ENCODE results near the gene SLC25A19. TPM values are rescaled to one million over a fixed set of nuclear protein-coding genes. Genes with fewer than 3 reads are reported as not detected.
"Not testable (repeated sequence)": the region's sequence is repeated elsewhere in the genome, so short reads cannot be mapped to it uniquely, and the experiment has no call there.

Gene SLC25A19
- total RNA-seq, 1 donor from 2014 or later: 6.9 TPM

DNA sequence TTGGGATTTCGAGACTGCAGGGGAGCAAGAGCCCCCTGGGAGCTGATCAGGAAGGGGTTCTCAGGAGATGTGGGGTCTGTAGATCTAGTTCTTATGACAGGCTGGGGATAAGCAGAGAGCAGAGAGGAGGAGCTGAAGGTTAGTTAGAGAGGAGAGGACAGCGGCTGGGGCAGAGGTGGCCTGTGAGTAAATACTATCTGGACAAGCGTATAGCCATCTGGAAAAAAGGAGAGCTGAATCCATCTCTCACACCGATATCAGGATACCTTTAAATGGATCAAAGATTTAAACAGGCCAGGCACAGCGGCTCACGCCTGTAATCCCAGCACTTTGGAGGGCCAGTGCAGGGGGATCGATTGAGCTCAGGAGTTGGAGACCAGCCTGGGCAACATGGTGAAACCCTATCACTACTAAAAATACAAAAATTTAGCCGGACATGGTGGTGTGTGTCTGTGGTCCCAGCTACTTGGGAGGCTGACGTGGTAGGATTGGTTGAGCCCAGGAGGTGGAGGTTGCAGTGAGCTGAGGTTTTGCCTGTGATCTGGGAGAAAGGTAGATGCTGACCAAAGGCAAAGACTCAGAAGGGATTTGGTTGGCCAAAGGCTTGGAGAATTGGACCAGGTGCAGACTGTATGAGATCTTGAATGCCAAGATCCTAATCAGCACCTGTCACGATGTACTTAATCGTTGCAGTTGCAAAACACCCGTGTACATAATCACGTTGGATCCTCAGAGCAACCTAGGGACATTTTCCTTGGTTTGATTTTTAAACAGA, 18.9 kb upstream of the SLC25A19 start:
- DNase-seq (ENCODE audit: low spot score in 2 of 2) (no peak), FAIRE-seq (no peak)

DNA sequence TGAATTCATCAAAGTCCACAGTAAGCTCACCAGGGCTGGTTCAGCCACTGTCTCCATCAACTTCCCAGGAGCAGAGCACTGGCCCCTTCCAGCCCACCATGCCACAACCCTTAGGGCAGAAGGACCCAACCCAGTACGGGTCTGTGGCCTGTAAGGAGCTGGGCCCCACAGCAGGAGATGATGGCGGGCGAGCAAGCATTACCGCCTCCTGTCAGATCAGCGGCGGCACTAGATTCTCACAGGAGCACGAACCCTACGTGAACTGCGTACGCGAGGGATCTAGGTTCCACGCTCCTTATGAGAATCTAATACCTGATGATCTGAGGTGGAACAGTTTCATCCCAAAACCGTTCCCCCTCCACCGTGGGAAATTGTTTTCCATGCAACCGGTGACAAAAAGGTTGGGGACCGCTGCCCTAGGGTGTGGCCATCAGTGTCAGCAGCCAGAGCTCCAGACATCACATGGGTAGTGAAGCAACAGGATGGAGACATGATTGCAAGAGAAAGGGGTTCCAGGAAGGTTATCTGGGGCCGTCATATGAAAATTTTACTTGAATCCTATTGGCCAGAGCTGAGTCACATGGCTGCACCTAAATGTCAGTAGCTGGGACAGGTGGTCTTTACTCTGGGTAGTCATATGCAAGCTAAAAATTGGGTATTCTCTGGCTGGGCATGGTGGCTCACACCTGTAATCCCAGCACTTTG, 12.4 kb upstream of the SLC25A19 start:
- FAIRE-seq: no peak

DNA sequence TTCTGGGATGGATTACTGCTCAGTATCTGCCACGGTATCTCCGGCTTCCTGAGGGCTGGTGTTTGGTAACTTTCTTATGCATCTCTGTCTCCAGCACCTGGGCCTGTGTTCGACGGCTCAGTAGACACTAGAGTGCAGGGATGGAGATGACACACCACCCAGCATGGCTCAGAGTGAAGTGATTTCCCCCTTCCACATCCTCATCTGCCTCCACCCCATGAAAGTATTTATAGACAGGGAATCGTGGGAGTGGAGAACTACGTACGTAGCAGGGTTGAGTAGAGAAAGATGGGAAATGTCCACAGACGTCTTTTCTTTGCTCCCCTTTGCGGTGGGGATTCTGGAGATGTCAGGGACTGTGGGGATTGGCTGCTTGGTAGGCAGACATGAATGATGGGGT, 11.8 kb upstream of the SLC25A19 start:
- DNase-seq (ENCODE audit: low spot score in 2 of 2) (no peak), FAIRE-seq (no peak)

More for the DNA sequence above, 12.4 kb upstream of the SLC25A19 start:
- no peak for DNase-seq (ENCODE audit: low spot score in 2 of 2)

DNA sequence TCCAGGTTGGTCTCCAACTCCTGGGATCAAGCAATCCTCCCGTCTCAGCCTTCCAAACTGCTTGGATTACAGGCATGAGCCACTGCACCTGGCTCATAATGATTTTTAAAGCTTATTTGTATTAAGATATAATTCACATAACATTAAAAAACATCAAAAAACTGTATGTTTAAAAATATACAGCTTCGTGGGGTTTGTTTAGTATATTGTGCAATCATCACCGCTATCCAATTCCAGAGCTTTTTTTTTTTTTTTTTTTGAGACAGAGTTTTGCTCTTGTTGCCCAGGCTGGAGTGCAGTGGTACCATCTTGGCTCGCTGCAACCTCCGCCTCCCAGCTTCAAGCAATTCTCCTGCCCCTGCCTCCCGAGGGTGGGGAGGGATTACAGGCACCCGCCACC, 11.0 kb upstream of the SLC25A19 start:
- no peak for DNase-seq (ENCODE audit: low spot score in 2 of 2)

DNA sequence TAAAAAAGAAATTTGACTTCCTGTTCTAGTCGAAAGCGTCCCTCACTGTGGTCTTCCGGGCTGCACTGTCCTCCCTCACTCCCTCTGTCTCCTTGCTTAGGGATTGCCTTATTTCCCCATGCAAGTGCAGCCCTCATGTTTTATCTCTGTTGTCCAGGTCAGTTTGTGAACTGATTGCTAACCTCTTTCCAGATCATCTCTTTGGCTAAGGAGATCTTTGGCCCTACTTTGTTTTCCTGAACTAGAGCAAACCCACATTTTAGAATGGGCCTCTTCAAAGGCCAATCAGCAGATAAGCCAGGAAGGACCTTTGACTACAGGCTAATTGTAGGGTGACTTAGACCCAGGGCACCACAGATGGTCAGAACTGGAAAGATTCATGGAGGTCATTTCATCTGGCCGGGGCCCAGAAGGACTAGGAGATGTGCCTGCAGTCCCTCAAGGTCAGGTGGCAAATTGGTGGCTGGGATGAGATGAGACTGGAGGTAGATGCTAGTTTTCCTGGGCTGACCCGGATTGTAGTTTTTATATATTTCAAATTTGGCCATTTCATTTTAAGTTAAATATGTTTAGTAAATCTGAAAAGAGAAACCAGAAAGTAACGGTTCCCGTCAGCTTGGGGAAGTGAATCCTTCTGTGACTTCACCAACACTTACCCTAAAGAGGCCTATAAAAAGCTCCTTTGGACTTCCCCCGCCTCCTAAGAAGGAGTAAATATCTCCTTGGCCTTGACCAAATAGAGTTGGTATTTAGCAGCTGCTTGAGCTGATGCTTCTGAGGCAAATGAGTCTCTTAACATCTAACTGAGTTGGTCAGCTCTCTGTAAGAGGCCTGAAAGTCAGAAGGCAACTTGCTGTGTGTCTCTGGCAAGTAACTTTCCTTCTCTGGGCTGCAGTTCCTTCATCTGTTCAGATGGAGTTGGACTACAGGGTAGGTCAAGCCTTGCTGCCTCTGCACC, 6.2 kb upstream of the SLC25A19 start:
- DNase-seq (ENCODE audit: low spot score in 2 of 2) (no peak), FAIRE-seq (no peak)

More for the DNA sequence above, 11.0 kb upstream of the SLC25A19 start:
- FAIRE-seq: no peak

DNA sequence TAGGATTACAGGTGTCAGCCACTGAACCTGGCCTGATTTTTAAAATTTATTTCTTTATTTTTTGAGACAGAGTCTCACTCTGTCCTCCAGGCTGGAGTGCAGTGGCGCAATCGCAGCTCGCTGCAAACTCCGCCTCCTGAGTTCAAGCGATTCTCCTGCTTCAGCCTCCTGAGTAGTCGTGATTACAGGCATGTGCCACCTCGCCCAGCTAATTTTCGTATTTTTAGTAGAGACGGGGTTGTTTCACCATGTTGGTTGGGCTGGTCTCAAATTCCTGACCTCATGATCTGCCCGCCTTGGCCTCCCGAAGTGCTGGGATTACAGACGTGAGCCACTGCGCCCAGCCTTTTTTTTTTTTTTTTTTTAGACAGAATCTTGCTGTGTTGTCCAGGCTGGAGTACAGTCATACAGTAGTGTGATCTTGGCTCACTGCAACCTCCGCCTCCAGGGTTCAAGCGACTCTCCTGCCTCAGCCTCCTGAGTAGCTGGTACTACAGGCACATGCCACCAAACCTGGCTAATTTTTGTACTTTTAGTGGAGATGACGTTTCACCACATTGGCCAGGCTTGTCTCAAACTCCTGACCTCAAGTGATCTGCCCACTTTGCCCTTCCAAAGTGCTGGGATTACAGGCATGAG, 3.7 kb upstream of the SLC25A19 start:
- not testable (repeated sequence) for DNase-seq (ENCODE audit: low spot score in 2 of 2); FAIRE-seq

DNA sequence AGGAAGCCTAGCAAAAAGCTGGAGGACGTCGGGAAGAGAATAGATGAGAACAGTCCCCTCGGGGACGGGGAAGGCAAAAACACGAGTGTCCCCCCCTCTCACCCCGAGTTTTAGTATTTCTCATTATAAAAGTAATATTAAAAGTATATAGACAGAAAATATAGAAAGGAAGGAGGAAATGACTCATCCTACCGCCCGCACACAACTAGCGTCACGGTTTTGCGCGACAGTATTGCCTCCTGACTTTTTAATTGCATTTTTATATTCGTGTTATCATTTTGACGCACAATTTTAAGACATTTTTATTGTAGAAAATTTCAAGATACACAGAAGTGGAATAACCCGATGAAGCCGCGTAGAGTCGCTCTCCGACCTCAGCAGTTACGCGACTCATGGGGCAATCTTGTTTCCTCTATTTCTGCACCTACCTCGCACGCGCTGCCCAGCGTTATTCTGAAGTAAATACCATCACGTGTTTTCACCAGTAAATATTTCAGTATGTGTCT, 652 bp upstream of the SLC25A19 start:
- DNase-seq (ENCODE audit: low spot score in 2 of 2): no peak
- FAIRE-seq: no peak

GRCh38 chr17:75288770-75289114, 491 bp downstream of the SLC25A19 start:
- DNase-seq (ENCODE audit: low spot score in 2 of 2) (no peak), FAIRE-seq (no peak)

DNA sequence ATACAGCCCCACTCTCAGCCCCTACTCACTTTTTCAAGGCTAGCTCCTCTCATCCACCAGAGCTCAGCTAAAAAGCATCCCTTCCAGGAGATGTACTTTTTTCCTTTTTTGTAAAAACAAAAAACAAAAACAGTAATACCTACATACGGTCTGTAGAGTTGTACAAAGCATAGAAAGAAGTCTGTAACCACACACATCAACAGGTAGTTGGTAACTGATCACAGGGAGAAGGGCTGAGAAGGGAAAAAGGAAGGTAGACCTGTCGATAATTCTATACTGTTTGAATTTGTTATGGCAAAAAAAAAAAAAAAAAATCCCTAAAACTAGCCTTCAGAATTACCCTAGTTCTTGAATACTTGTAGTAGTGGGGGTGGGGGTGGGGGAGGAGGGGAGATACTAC, 874 bp downstream of the SLC25A19 start:
- no peak for FAIRE-seq
- no peak for DNase-seq (ENCODE audit: low spot score in 2 of 2)

- FAIRE-seq (no peak), DNase-seq (ENCODE audit: low spot score in 2 of 2) (no peak)
These were observed 2.0 kb downstream of the SLC25A19 start for GRCh38 chr17:75287221-75287620.

GRCh38 chr17:75285123-75285522, 4.1 kb downstream of the SLC25A19 start:
- FAIRE-seq (no peak), DNase-seq (ENCODE audit: low spot score in 2 of 2) (no peak)

DNA sequence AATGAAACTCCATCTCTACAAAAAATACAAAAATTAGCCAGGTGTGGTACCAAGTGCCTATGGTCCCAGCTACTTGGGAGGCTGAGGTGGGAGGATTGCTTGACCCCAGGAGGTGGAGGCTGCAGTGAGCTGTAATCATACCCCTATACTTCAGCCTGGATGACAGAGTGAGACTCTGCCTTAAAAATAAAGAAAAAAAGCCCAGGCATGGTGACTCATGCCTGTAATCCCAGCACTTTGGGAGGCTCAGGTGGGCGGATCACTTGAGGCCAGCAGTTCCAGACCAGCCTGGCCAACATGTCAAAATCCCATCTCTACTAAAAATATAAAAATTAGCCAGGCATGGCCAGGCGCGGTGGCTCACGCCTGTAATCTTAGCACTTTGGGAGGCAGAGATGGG, 9.0 kb downstream of the SLC25A19 start:
- DNase-seq (ENCODE audit: low spot score in 2 of 2); FAIRE-seq: not testable (repeated sequence)

GRCh38 chr17:75277664-75278071, 11.6 kb downstream of the SLC25A19 start:
- no peak for FAIRE-seq
- no peak for DNase-seq (ENCODE audit: low spot score in 2 of 2)

- no peak for DNase-seq (ENCODE audit: low spot score in 2 of 2)
- no peak for FAIRE-seq
These were observed 15.1 kb downstream of the SLC25A19 start for GRCh38 chr17:75273977-75274708.

- FAIRE-seq (no peak), DNase-seq (ENCODE audit: low spot score in 2 of 2) (no peak)
These were observed 16.4 kb downstream of the SLC25A19 start for GRCh38 chr17:75272848-75273184.

DNA sequence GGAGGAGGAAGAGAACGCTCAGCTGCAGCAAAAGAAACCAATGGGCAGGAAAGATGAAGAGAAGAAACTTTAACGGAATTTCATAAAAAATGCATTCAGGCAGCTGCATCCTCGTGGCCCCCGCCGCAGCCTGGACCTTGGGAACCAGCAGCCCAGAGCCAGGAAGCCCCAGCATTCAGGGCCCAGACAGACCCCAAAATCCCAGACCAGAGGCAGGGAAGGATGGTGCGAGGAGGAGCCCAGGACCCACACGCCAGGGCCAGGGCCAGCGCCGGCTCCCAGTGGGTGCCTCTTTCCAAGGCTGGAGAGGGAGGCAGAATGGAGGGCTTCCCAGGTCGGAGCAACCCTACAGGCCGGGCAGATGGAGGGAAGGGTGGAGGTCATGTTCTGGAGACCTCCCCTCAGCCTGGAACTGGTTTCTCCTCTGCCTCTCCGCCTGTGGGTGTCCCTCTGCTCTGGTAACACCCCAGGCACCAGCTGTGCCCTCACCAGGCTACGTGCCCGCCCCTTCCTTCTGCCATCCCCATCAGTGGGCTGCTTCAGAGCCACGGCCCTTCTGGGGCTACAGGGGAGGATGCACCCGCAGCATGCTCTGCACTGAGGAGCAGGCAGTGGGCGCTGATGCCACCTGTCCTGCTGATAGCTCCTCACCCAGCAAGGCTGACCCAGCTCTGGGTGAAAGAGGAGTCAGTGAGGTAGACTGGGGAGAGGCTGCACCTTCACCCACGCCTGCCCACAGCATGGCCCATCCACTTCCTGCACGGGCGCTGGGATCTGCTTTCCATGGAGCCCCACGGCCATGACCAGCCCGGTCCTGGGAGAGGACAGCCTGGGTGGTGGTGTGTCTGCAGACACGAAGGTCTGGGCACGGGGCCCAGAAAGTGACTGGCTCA, 17.0 kb downstream of the SLC25A19 start:
- no peak for DNase-seq (ENCODE audit: low spot score in 2 of 2)
- no peak for FAIRE-seq

DNA sequence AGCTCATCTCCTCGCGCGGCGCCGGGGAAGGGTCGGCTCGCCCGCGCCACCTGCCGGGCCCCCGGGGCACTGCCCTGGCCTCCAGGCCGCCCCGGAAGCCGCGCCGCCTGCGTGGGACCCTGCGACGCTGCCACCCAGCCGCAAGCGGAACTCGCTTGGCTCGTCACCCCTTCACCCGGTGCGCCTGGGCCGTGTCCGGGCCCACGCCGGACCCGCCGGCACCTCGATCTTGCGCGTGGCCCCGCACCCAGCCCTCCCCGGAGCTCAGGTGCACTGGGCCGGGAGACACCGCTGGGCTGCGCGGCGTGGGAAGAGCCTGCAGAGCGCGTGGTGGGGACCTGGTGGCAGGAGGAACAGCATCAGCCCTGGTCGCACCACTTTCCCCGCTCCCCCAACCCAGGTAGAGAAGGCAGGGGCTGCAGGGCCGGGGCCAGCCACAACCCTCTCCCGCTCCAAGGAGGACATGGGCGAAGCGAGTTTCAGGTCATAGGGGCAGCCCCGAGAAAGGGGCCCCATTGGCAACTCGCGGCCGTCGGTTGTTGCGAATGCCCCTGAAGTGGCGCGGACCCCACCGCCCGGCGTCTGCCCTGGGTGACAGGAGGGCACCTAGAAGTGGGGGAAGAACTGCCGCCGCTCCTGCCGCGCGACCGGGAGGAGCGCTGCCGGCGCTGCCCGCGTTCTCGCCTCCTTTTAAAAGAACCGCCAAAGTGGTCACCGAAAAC, 17.8 kb downstream of the SLC25A19 start:
- peak; percentile 97 for DNase-seq (ENCODE audit: low spot score in 2 of 2)
- FAIRE-seq: no peak

GRCh38 chr17:75270966-75271232, 18.3 kb downstream of the SLC25A19 start, which contains the start of gene MIF4GD:
MIF4GD (minus strand) TSS chr17:75271231; CDS start chr17:75270195, 1,036 bp downstream.
- DNase-seq (ENCODE audit: low spot score in 2 of 2) (no peak), FAIRE-seq (no peak)
